DMS79 (cell line): ENCODE data around the gene OSBPL5.

Experiments
- DNase-seq: peaks from one replicate; lab custom pipeline; 2025; lab: John Stamatoyannopoulos, UW

The OSBPL5 gene

DNA sequence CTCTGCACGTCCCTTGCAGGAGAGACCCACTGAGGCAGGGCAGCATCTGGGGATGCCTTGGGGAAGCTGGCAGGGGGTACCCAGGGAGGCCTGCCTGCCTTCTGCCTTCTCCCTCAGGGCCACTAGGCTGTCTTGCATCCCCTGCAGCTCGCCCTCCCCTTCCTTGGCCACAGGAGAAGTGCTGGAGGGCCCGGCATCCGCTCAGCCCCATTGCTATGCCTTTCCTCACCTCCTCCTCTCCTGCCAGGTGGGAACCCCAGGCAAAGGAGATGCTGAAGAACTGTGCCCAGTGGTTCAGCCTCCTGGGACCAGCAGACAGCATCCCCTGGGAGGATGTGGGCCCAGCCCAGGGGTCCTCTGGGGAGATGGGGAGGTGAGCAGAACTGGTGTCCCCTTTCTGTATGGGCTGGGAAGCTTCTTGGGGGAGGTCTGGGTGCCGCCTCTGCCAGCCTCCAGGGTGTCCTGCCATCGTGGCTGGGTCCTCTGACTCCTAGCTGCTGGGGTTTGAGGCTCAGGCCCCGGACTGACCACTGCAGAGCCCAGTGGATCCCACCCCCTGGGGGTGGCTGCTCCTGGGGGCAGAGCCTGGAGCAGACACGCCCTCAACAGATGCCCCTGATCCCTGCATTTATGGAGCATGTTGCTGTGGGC lies 32.9 kb upstream of the OSBPL5 start:
- DNase-seq, result no peak

DNA sequence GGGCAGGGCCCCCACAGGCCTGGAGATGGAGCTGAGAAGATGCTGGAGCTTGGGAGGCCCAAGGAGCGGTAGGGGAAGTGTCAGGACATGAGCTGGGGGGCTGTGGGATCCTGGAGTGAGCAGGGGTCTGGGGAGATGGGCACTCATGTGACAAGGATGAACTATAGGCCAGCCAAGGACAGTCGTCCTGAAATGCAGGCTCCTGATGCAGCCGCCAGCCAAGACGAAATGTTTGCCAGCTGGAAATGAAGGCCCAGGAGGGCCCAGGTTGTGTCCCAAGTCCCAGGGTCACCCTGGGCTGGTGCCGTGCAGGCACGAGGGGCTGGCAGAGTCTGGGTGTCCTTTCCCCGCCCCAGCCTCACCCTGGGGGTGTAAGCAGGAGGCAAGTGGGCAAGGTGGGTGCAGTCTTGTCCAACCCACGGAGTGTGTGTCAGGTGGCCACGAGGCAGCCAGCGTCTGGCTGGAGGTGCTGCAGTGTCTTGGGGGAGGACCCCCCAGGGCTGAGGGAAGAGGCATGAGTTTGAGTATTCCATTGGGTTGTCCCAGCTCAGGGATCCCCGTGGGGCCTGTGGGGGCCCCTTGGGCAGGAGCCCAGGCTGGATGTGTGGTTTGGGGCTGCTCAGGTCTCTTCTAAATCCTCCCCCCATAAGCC lies 32.1 kb upstream of the OSBPL5 start:
- DNase-seq, result no peak

DNA sequence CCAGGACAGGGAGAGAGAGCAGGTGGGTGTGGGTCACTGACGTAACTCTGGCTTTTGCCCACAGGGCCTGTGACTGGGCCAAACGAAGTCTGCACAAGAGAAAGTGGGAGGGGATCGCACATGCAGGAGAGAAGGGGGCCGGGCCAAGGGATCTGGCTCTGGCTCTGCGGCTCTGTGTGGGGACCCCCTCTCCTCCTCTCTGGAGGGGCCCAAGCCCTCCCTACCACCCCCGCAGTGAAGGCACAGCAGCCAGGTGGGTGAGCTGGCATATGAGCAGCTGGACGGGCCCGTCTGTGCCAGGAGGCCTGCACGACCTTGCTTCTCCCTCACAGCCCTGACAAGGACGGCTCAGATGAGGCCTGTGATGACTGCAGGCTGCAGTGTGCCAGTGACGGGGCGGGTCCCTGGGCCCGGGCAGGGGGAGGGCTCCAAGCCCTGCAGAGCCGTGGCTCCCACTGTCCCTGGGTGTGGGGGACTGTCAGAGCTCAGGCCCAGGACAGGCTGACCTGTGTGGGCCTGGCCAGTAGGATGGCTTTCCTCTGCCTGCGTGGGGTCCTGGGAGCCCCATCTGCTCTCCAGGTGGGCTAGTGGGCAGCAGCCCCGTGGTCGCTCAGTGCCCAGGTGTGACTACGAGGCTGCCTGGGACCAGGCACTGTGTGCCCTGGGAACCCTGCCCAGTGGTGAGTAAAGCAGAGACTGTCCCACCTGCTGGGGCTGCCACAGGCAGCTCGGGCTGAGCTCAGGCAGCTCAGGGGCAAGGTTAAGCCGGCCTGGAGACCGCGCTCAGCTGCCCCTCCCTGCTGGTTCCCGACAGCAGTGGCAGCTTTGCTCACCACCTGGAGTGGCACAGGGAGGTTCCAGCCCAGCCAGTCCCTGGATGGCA lies 31.3 kb upstream of the OSBPL5 start:
- DNase-seq, result no peak

DNA sequence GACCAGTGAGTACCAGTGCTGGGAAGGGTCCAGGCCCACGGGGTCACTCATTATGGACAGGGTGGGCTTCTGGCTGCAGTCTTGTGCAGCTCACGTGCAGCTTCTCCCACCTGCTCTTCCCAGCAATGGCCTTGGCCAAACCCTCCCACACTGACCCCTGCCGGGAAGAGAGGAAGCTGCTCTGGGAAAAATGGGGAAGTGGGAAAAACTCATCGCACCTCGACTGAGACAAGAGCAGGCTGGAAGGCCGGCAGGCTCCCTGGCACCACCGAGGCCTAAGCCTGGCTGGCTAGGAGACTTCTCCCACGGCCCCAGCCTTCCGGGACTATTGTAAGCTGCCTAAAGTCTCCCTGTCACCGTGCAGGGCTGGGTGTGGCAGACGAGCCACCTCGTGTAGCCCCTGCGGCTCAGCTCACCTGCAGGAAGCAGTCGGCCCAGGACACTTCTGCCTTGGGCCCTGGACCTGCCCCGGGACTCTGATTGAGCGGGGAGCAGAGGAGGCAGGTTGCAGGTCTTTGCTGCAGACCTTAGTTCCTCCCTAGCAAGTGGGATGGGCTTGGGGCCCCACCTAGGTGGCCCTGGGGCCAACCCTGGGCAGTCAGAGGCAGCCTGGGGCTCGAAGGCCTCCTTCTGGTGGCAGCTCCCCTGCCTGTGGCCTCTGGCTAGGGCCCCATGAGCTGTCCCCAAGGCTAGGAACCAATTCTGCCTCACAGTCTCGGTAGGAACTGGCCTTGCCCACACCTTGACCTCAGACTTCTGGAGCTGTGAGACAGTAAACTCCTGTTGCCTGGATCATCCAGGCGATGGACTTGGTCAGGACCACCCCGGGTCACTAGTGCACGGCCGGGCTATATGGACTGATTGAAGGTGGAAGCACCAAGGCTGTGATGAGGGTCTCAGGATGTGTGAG lies 30.4 kb upstream of the OSBPL5 start:
- no peak for DNase-seq

DNA sequence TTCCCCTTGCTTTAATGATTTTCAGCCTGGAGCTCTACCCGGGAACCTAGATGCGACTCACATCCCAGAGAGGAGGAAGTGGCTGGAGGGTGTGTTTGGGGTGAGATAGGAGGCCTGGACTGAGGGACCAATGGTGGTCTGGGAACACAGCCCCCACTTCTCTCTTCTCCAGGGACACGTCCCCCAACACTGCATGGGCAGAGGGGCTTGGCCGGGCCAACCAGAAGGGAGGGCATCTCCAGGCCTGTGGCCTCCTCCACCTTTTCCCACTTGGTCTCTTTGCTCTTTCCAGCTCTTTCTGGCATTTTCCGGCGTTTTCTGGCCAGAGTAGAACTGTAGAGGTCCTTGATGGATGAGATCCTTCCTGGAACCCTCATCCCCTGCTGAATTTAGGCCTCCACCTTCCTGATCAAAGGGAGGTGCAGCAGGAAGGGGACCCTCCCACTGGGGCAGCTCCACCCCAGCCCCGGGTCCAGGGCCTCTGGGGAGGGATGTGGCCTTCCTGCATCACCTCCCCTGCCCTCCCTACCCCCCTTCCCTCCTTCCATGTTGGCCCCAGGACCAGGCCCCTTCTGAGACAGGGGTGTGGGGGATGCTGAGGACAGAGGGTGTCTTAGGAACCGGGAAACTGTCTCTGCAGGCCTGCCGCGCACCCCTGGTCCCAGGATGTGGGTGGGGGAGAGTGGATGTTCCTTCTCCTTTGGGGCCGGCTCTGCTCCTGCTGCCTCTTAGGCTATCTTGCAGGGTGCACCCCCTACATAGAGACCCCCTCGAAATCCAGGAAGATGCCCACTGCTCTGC lies 29.1 kb upstream of the OSBPL5 start:
- DNase-seq, result no peak

DNA sequence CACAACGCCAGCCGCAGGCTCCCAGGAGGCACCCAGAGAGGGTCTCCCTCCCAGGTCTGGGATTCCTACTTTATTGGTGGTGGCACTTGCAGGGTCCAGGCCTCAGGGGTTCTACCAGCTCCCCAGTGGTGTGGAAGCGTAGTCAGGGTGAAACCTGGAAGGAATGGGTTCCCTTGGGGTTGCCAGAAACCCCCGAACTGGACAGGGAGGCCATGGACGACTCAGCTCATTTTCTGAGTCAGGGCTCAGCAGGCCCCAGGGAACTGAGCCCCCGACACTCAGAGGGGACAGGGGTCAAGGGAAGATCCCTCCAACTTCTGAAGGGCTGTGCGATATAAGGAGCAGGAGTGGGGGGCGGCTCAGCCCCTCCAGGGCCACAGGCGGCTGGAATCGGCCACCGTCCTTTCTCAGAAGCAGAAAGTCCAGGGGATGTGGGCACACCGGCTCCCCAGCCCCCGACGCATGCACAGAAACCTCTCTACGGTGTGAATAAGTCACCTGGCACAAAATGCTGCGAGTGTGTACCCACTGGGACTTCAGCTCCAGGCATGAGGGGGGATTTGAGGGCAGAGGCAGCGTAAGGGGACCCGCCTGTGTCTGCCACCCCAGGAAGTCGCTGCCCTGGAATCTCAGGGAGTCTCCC lies 28.4 kb upstream of the OSBPL5 start:
- no peak for DNase-seq

DNA sequence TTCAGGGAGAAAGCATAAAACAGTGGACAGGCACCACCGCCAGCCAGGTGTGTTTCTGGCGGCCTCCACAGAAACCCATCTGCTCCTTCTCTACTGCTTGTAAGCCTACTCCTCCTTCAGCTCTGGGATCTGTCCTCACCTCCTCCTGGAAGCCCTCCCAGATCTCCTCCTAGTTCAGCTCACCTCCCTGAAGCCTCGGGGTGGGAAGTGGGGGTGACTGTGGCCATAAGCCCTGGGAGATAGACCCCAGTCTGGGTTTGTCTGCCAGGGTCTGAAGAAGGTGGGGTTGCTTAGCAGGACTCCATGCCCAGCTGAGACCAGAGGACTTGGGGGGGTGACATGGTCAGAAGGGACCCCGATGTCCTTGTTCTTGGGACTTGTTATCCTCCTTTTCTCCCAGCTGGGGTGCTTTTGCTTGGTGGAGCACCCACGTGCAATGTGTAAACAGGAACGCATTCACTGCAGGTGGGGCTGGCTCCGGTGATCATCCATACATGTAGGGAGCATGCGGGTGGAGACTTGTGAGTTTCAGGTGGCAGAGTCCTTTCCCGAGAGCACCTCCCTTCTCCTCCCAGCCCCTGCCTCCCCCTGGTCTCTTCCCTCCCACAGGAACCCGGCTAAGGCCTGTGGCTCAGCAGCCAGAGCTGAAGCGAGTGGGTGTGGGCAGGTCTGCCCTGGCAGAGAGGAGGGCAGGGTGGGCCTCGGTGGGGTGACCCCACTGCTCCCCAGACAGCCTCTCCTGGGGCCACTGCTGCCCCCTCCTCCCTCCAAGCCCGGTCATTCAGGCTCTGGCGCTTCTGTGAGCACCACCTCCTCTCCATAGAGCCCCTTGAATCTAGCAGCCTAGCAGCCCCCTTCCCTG lies 27.6 kb upstream of the OSBPL5 start:
- DNase-seq, result no peak

- DNase-seq, result no peak
Observed at GRCh38 chr11:3191586-3192324, 26.6 kb upstream of the OSBPL5 start.

- no peak for DNase-seq
Observed at GRCh38 chr11:3190600-3190999, 25.5 kb upstream of the OSBPL5 start.

- DNase-seq, result no peak
Observed at GRCh38 chr11:3189886-3190583, 24.9 kb upstream of the OSBPL5 start.

DNA sequence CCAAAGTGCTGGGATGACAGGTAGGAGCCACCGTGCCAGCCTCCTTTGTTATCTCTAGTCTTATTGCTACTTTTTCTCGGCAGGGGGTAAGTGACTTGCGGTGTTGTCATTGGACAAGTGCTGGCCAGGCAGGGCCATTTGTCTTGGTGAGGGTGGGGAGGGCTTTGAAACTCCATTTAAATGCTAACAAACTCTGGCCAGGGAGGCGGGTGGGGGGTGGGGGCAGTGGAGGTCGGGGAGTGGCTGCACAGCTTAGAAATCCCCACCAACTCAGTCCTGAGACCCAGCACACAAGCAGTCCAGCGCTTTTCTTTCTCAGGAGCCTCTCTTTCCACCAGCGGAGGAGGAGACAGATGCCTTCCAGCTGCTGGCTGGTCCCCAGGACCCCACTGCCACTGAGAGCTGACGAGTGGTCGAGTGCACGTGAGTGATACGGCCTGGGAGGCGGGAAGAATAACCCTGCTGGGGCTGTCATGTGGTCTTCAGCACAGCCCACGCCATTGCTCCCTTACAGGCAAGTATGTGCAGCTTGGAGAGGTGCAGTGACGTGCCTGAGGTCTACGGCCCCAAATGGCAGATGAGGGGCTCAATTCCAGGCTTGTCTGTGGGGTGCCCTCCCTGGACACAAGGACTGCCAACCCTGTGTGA lies 24.2 kb upstream of the OSBPL5 start:
- DNase-seq, result no peak

DNA sequence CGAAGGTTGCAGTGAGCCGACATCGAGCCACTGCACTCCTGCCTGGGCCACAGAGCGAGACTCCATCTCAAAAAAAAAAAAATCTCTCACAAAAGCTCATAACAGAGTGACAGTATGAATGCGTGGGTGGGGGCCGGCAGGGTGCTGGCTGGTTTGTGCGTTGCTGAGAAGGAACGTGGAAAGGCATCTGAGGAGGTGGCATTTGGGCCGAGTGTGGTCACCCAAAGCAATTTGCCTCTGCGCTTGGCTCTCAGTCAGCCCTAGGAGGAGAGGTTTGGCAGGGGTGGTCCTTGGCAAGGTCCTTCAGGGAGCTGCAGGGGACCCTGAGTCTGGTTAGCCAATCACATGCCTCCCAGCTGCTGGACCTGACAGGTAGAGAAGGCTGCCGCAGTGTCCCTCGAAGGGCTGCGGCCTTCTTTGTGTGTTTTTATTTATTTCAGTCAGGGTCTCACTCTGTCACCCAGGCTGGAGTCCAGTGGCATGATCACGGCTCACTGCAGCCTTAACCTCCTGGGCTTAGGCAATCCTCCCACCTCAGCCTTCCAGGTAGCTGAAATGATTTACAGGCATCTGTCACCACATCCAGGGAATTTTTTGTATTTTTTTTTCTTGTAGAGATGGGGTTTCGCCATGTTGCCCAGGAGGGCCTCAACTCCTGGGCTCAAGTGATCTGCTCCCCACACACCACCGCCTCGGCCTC lies 23.5 kb upstream of the OSBPL5 start:
- DNase-seq, result no peak

- no peak for DNase-seq
Observed at GRCh38 chr11:3186166-3186953, 21.2 kb upstream of the OSBPL5 start.

DNA sequence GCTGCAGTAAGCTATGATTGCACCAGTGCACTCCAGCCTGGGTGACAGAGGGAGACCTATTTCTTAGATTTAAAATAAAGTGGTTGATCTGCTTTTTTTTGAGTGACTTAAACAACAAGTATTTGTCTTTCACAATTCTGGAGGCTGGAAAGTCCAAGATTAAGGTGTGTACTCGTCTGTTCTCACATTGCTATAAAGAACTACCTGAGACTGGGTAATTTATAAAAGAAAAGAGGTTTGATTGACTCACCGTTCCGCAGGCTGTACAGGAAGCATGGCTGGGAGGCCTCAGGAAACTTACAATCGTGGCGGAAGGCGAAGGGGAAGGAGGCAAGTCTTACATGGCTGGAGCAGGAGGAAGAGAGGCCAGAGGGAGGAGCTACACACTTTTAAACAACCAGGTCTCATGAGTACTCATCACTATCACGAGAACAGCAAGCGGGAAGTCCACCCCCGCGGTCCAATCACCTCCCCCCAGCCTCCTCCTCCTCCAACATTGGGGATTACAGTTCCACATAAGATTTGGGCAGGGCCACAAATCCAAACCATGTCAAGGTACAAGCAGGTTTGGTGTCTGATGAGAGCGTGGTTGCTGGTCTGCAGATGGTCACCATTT lies 19.7 kb upstream of the OSBPL5 start:
- no peak for DNase-seq

GRCh38 chr11:3183523-3183922 lies 18.4 kb upstream of the OSBPL5 start:
- no peak for DNase-seq

GRCh38 chr11:3182462-3182852 lies 17.3 kb upstream of the OSBPL5 start:
- no peak for DNase-seq
